ENCODE measurements around the gene PPP1R1C. TPM values are rescaled to one million over a fixed set of nuclear protein-coding genes. Genes with fewer than 3 reads are reported as not detected.

PPP1R1C gene
- total and polyA plus RNA-seq, 2 of the 13 experiments (the other 11 are each of a cell fraction or from before 2014, with no cell fraction given) = 1.5 to 3.5 TPM

GRCh38 chr2:182072861-182073260 lies 87.2 kb downstream of the PPP1R1C start:
- Histone ChIP-seq H3K9ac (ENCODE audit: insufficient read depth, low read depth, low read length) (no peak overlapping the region), H3K27me3 (ENCODE audit: control insufficient read depth in 1 of 2, insufficient read depth in 2 of 2, low read length in 2 of 2) (no peaks in the 10 kb centered on the region), H3K4me3 (replicated peaks in 1 of 3; ENCODE audit: insufficient read depth in 1 of 3, low read depth in 2 of 3, low read length in 3 of 3) (no peak overlapping the region), H3K27ac (ENCODE audit: extremely low read length, insufficient read depth, low read length) (no peak overlapping the region), H3K79me2 (ENCODE audit: insufficient read depth, low read length) (no peaks in the 10 kb centered on the region), H3K4me2 (ENCODE audit: low read depth, low read length) (no peak overlapping the region), H3K36me3 (replicated peaks in 1 of 2; ENCODE audit: control insufficient read depth in 1 of 2, insufficient read depth in 2 of 2, low read length in 2 of 2) (no peaks in the 10 kb centered on the region), H3K9me3 (ENCODE audit: low read length) (no peaks in the 10 kb centered on the region), H2AFZ (ENCODE audit: low read length) (no peak overlapping the region), H3K4me1 (ENCODE audit: insufficient read depth, low read length) (0 out of 2 replicates have a peak, but pooled peaks cover 12% of the 10 kb centered on the region), H4K20me1 (ENCODE audit: insufficient read depth, low read length) (no peaks in the 10 kb centered on the region)
- ChIA-PET POLR2A (no interaction called here), CTCF (ENCODE audit: low intra/inter-chr PET ratio, low total read pairs) (no interaction called here)
- in situ Hi-C loops (cut with HindIII; ENCODE audit: extremely low pct_ligation_motif_present, low pct_unique_long_range_greater_than_20kb) = no loop called here
- ATAC-seq = no peak
- FAIRE-seq = no peak
- TF ChIP-seq ETV6 (CRISPR knock-in tag; conservative IDR thresholded peaks at IDR 0.05) (no peak), ESRRA (CRISPR knock-in tag; IDR thresholded peaks at IDR 0.05; ENCODE audit: low read depth) (no peak), MBNL3 (CRISPR knock-in tag; conservative IDR thresholded peaks at IDR 0.05) (no peak), ZNF558 (CRISPR knock-in tag; IDR thresholded peaks at IDR 0.05; ENCODE audit: borderline replicate concordance) (no peak), PCBP1 (IDR thresholded peaks at IDR 0.05; ENCODE audit: borderline replicate concordance, low read depth, low read length) (no peak), DMAP1 (CRISPR knock-in tag; IDR thresholded peaks at IDR 0.05) (no peak), RBFOX2 (IDR thresholded peaks at IDR 0.05; ENCODE audit: low read depth, low read length) (no peak), ZNF383 (CRISPR knock-in tag; IDR thresholded peaks at IDR 0.05; ENCODE audit: borderline replicate concordance) (no peak), ZBTB33 (CRISPR knock-in tag; IDR thresholded peaks at IDR 0.05) (no peak), ELF1 (CRISPR knock-in tag; IDR thresholded peaks at IDR 0.05) (no peak), ZNF792 (CRISPR knock-in tag; IDR thresholded peaks at IDR 0.05) (no peak), SUZ12 (IDR thresholded peaks at IDR 0.05; ENCODE audit: low read depth, low read length) (no peak), MYPOP (CRISPR knock-in tag; IDR thresholded peaks at IDR 0.05) (no peak), HOXA3 (CRISPR knock-in tag; IDR thresholded peaks at IDR 0.05) (no peak), ARNT2 (CRISPR knock-in tag; IDR thresholded peaks at IDR 0.05; ENCODE audit: low read depth) (no peak), GLMP (CRISPR knock-in tag; IDR thresholded peaks at IDR 0.05; ENCODE audit: borderline replicate concordance) (no peak), ZBTB1 (CRISPR knock-in tag; IDR thresholded peaks at IDR 0.05; ENCODE audit: borderline replicate concordance) (no peak), ZNF503 (CRISPR knock-in tag; IDR thresholded peaks at IDR 0.05) (no peak), HNRNPLL (IDR thresholded peaks at IDR 0.05; ENCODE audit: low read depth, low read length, poor library complexity, severe bottlenecking) (no peak)
- DNase-seq (ENCODE audit: low spot score) = no peak
- intact Hi-C loops (cut with micrococcal nuclease; ENCODE audit: unreplicated experiment) = loop anchor here (10.0 kb wide), 2 partner anchors 118 to 1948 kb away; no protein-coding TSS in a partner anchor
- no TSS peak for BruUV-seq (replicated peaks)
- 59% methylated on average over 6 of the region's 6 CpGs for WGBS (ENCODE audit: low lambda C conversion rate)
